ENCODE measurements around the gene ZNF532.
"Not testable (repeated sequence)": the region's sequence is repeated elsewhere in the genome, so short reads cannot be mapped to it uniquely, and the experiment has no call there.

Gene ZNF532

GRCh38 chr18:58905777-58906428 is 41.2 kb downstream of the ZNF532 start:
- FAIRE-seq, result no peak

GRCh38 chr18:58908006-58908405 is 43.3 kb downstream of the ZNF532 start:
- FAIRE-seq, result no peak

- FAIRE-seq, result no peak
These were observed 44.8 kb downstream of the ZNF532 start for GRCh38 chr18:58909521-58909920.

GRCh38 chr18:58911241-58911640 is 46.6 kb downstream of the ZNF532 start:
- FAIRE-seq, result no peak

- FAIRE-seq, result no peak
These were observed 47.1 kb downstream of the ZNF532 start for GRCh38 chr18:58911766-58912165.

- FAIRE-seq, result no peak
These were observed 50.5 kb downstream of the ZNF532 start for GRCh38 chr18:58915006-58915799.

- FAIRE-seq, result no peak
These were observed 51.3 kb downstream of the ZNF532 start for GRCh38 chr18:58915995-58916394.

- not testable (repeated sequence) for FAIRE-seq
These were observed 55.3 kb downstream of the ZNF532 start for GRCh38 chr18:58919934-58920333.

GRCh38 chr18:58922995-58923394 is 58.3 kb downstream of the ZNF532 start:
- FAIRE-seq, result no peak

GRCh38 chr18:58924473-58924872 is 59.8 kb downstream of the ZNF532 start:
- no peak for FAIRE-seq

- no peak for FAIRE-seq
These were observed 63.0 kb downstream of the ZNF532 start for GRCh38 chr18:58927659-58928058.

- FAIRE-seq, result no peak
These were observed 63.7 kb downstream of the ZNF532 start for GRCh38 chr18:58928386-58928785.

GRCh38 chr18:58929206-58929605 is 64.5 kb downstream of the ZNF532 start:
- no peak for FAIRE-seq

GRCh38 chr18:58934356-58934755 is 69.7 kb downstream of the ZNF532 start:
- FAIRE-seq, result no peak

GRCh38 chr18:58934933-58935577 is 70.4 kb downstream of the ZNF532 start:
- FAIRE-seq, result no peak

GRCh38 chr18:58937071-58937886 is 72.6 kb downstream of the ZNF532 start:
- FAIRE-seq, result no peak

GRCh38 chr18:58937887-58938267 is 73.2 kb downstream of the ZNF532 start:
- no peak for FAIRE-seq

- no peak for FAIRE-seq
These were observed 76.9 kb downstream of the ZNF532 start for GRCh38 chr18:58941426-58942099.

- no peak for FAIRE-seq
These were observed 79.2 kb downstream of the ZNF532 start for GRCh38 chr18:58943896-58944295.

GRCh38 chr18:58947136-58947732 is 82.6 kb downstream of the ZNF532 start:
- FAIRE-seq, result no peak

- FAIRE-seq, result no peak
These were observed 84.4 kb downstream of the ZNF532 start for GRCh38 chr18:58949031-58949430.
